ENCODE data around the gene PRRC2A. TPM values are rescaled to one million over a fixed set of nuclear protein-coding genes. Genes with fewer than 3 reads are reported as not detected.
A peak's percentile ranks its signal among the peaks of the same experiment; 100 is the strongest.

PRRC2A gene
- total RNA-seq, 1 donor from 2014 or later: 290 TPM

GRCh38 chr6:31658983-31659648 lies 38.6 kb downstream of the PRRC2A start:
- TF ChIP-seq CTCF (IDR thresholded peaks at IDR 0.05; ENCODE audit: unreplicated experiment): no peak
- H3K27ac Mint-ChIP-seq: peak overlapping the region; percentile 91
- peaks cover 9% of the 10 kb centered on the region for H3K36me3 Mint-ChIP-seq
- H3K4me3 Mint-ChIP-seq: peak overlapping the region; percentile 86
- DNase-seq (ENCODE audit: low spot score in 2 of 2, unreplicated experiment in 2 of 2): no peak
- H3K4me1 Mint-ChIP-seq: peaks cover 48% of the 10 kb centered on the region
- H3K27me3 Mint-ChIP-seq (ENCODE audit: low read depth): no peaks in the 10 kb centered on the region
- no peaks in the 10 kb centered on the region for H3K9me3 Mint-ChIP-seq

- no peaks in the 10 kb centered on the region for H3K27me3 Mint-ChIP-seq (ENCODE audit: low read depth)
- peak overlapping the region; percentile 91 for H3K27ac Mint-ChIP-seq
- peaks cover 55% of the 10 kb centered on the region for H3K4me1 Mint-ChIP-seq
- peaks cover 9% of the 10 kb centered on the region for H3K36me3 Mint-ChIP-seq
- no peak for TF ChIP-seq CTCF (IDR thresholded peaks at IDR 0.05; ENCODE audit: unreplicated experiment)
- H3K9me3 Mint-ChIP-seq: no peaks in the 10 kb centered on the region
- peak overlapping the region; percentile 86 for H3K4me3 Mint-ChIP-seq
- no peak for DNase-seq (ENCODE audit: low spot score in 2 of 2, unreplicated experiment in 2 of 2)
These were observed 39.3 kb downstream of the PRRC2A start for GRCh38 chr6:31659649-31660380.

DNA sequence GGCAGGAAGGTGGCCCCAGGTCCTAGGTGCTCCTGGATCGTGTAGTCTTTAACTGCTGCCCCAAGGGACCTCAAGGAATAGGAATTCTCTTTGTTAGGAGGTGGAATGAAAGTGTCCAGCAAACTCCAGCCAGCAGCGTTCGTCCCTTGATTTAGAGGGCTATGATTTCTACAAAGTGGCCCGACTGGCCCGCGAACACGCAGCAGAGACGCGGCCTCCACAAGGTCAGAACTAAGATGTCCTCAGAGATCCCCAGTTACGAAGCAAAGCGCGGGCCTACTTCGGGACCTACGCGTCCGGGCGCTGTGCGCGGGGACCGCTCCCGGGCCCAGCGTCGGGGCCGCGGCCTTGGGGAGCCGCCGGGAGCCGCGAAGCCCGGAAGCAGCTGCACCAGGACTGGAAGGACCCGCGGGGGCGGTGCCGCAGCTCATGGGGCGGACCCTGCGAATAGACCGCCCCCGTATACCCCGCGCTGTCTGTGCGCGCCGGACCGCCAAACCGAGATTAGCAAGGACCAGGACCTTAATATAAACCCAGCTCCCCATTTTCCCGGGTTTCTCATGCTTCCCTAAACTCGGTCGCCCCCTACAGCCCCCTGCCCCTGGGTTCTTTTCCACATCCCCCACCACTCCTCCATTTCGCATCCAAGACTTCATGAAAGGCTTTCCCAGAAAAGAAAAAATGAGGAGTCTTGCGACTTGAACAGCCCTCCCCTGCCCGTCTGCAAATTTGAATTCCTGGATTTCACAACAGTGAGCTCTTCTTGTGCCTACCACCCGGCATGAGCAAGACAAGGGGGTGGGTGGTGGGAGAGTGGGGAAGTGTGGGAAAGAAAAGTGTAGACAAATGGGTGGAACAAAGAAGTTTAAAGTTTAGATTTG lies 40.1 kb downstream of the PRRC2A start, which contains the start of gene C6orf47:
Gene C6orf47 (minus strand): TSS at position 398 of the 881 bp plus-strand sequence. CDS start 831 bp downstream, outside the sequence.
- H3K36me3 Mint-ChIP-seq: peaks cover 8% of the 10 kb centered on the region
- no peak for TF ChIP-seq CTCF (IDR thresholded peaks at IDR 0.05; ENCODE audit: unreplicated experiment)
- peak; percentile 77 to 83 for DNase-seq (ENCODE audit: low spot score in 2 of 2, unreplicated experiment in 2 of 2)
- peaks cover 56% of the 10 kb centered on the region for H3K4me1 Mint-ChIP-seq
- no peaks in the 10 kb centered on the region for H3K9me3 Mint-ChIP-seq
- no peaks in the 10 kb centered on the region for H3K27me3 Mint-ChIP-seq (ENCODE audit: low read depth)
- peak within 1 kb of the TSS; percentile 86 for H3K4me3 Mint-ChIP-seq
- H3K27ac Mint-ChIP-seq: peak within 1 kb of the TSS; percentile 94

DNA sequence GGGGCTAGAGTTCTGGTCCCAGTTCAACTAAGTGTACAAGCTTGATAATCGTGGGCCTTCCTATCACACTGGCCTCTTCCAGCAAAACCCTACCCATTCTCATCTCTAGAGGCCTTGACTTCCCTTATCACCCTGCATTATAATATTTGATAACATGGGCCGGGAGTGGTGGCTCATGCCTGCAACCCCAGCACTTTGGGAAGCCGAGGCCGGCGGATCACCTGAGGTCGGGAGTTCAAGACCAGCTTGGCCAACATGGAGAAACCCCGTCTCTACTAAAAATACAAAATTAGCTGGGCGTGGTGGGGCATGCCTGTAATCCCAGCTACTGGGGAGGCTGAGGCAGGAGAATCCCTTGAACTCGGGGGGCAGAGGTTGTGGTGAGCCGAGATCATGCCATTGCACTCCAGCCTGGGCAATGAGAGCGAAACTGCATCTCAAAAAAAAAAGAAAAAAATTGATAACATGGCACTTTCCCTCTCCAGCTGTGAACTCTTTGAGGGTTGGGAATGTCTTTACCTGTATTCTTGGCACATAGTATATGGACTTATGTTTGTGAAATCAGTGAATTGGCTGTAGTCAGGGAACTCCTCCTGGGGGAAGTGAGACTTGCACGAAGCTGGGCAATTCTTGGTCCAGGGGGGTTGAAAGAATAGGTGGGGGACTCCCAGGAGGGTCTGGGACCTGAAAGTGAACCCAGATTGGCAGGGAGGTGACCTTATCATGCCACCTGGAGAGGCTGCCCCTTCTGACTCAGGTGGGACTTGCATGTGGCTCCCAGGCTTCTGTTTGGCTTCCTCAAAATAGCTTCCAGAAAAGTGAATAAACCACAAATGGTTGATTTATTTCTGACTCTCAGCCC lies 41.0 kb downstream of the PRRC2A start:
- DNase-seq (ENCODE audit: low spot score in 2 of 2, unreplicated experiment in 2 of 2): no peak
- TF ChIP-seq CTCF (IDR thresholded peaks at IDR 0.05; ENCODE audit: unreplicated experiment): no peak
- H3K4me1 Mint-ChIP-seq: peaks cover 63% of the 10 kb centered on the region
- H3K27ac Mint-ChIP-seq: peak overlapping the region; percentile 94
- H3K9me3 Mint-ChIP-seq: no peaks in the 10 kb centered on the region
- H3K27me3 Mint-ChIP-seq (ENCODE audit: low read depth): no peaks in the 10 kb centered on the region
- peak overlapping the region; percentile 86 for H3K4me3 Mint-ChIP-seq
- peaks cover 4% of the 10 kb centered on the region for H3K36me3 Mint-ChIP-seq
